ENCODE measurements around the gene KCNH6.

KCNH6 gene

DNA sequence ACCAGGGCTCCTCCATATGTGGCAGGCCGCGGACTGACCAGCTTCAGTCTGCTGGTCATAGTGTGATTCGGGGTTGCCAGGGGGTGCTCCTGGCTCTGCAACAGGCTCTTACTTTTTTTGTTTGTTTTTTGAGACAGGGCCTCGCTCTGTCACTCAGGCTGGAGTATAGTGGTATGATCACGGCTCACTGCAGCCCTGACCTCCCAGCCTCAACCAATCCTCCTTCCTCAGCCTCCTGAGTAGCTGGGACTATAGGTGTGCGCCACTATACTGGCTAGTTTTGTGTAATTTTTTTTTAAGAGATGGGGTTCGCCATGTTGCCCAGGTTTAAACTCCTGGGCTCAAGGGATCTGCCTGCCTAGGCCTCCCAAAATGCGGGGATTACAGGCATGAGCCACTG lies 11.8 kb upstream of the KCNH6 start:
- no peak for DNase-seq

DNA sequence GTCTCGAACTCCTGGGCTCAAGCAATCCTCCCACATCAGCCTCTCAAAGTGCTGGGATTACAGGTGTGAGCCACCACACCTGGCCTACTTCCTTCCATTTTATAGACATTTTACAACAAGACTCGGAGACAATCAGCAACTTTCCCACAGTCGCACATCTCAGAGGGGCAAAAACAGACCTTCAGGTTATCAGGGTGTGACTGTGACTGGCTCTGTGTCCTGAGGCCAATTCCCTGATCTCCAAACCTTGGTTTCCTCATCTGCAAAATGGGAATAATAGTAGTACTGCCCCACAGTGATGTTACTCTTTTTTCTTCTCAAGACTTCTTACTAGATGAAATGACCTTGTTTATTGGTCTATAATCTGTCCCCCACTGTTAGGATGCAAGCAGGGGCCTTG lies 10.8 kb upstream of the KCNH6 start:
- DNase-seq = no peak

DNA sequence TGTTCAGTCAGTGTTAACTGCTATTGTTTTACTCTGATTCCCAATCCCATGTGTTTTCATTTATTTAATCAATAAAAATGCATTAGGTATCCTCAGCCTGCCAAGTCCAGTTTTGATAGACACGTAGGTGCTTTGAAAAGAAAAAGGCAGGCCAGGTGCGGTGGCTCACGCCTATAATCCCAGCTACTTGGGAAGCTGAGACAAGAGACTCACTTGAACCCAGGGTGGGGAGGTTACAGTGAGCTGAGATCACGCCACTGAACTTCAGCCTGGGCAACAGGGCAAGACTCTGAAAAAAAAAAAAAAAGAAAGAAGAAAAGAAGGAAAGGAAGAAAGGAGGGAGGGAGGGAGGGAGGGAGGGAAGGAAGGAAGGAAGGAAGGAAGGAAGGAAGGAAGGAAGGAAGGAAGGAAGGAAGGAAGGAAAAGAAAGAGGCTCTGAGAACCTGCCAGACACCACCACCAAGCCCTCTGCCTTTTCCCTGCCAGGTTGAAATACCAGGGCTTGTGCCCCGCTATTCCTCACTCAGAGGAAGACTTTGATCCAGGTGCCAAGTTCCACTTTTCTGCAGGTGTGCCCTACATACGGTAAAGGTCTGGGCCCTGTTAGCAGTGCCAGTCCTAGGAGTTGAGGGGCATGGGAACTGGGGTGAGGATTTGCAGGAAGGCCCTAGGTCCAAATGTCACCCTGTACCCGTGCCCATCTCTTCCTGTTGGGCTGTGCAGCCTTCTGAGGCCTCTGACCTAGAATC lies 10.1 kb upstream of the KCNH6 start:
- no peak for DNase-seq

DNA sequence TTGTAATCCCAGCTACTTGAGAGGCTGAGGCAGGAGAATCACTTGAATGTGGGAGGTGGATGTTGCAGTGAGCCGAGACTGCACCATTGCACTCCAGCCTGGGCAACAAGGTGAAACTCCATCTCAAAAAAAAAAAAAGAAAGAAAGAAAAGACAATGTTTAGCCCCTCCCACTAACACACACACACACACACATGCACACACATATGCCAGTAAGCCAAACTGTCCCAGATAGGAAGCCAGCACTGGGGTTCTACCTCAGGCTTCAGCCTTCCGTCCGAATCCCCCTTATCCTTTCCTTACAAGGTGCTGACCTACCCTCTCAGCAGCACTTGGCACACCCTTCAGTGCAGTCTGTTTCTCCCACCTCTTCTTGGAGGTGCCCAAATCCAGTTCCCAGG lies 8.7 kb upstream of the KCNH6 start:
- no peak for DNase-seq

DNA sequence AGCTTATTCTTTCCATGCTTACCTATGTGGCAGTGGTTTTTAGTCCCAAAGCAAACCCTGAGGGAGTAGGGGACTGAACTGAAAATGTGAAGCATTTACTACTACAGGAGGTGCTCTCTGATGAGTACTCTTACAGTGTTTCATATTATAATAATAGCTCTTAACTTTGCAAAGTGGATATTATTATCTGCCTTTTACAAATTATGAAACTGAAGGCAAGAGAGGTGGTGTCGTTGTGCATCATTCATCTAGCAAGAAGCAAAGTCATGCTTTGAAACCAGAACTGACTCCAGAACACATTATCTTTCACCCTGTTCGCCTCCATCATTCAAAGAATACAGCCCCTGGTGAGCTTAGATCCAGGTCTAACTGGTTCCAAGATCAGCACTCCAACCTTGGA lies 8.2 kb upstream of the KCNH6 start:
- no peak for DNase-seq

DNA sequence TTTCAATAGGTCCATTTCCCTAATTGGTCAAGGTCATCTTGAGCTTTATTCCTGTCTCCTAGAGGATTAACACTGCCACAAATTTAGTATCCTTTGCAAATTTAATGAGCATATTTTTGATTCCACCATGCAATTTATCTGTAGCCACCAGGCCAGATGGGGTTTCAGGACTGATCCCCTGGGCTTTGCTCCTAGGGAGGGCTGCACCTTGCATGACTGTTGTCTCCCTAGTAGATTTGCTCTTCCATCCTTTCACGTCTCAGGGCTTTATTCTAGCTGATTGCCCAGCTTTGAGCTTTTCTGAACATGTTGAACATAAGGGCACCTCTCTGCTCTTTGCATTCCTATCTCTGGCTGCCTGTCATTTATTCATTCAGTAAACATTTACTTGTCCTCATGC lies 7.7 kb upstream of the KCNH6 start:
- no peak for DNase-seq

DNA sequence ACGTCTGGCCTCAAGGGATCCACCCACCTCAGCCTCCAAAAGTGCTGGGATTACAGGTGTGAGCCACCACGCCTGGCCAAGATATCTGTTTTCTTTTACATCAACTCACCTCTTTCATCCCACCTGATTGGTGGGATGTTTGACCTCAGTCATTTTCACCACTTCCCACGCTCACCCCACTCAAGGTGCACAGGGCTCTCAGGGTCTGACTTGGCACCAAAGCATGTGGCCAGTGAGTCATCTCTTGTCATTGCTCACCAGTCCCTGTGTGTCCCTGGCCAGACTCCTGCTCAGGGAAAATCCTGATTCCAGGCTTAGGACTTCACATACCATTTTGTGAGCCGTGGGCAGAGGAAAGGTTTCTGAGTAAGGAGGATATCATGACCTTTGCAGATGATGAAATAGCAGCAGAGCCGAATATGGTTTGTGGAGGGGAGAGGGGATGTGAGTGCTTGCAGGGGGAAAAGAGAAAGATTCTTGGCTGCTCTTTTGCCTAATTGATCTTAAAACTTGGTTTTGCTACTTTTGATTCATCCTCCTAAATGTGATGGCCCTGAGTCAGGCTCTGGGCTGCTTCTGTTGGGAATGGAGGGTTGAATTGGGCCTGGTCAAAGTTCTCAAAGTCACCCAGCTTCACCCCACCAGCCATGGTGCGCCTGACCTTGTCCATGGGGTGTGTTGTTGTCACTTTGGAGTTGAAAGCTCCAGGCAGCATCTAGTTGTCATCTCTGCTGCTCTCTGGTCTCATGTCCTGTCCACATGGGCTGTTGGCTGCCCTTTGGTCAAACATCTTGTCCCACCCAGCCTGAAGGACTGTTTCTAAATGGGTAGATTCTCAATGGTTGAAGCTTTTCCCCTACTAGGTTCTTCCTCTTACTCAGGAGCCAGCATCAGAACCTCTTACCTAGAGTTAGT lies 6.0 kb upstream of the KCNH6 start:
- DNase-seq = no peak

DNA sequence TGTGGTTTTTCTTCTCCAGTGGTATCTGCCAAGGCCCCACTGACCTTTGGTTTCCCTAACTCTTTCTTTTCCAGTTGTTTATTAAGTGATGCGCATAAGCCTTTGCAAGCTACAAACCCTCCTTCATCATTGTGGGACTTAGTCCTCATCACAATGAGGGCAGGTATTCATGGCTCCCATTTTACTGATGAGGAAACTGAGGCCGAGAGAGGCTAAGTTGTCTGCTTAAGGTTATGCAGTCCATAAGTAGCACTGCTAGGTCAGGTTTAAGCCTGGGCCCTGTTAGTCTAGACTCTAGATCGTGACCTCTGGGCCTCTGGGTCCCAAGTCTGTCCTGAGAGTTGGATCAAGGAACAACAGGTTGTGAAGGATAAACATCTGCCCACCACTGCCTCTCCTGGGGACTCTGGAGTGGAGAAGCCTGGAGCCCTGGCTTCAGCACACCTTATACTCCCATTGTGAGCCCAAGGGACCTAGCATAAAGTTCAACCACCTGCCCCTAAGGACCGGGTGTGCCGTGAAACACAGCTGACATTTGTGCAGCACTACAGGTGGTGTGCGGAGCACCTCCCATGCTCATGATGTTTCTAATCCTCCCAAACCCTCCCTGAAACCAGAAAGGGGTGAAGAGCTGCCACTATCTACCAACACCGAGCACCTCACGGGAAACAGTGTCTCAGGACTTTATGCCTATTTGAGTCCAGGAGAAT lies 5.2 kb upstream of the KCNH6 start:
- no peak for DNase-seq

DNA sequence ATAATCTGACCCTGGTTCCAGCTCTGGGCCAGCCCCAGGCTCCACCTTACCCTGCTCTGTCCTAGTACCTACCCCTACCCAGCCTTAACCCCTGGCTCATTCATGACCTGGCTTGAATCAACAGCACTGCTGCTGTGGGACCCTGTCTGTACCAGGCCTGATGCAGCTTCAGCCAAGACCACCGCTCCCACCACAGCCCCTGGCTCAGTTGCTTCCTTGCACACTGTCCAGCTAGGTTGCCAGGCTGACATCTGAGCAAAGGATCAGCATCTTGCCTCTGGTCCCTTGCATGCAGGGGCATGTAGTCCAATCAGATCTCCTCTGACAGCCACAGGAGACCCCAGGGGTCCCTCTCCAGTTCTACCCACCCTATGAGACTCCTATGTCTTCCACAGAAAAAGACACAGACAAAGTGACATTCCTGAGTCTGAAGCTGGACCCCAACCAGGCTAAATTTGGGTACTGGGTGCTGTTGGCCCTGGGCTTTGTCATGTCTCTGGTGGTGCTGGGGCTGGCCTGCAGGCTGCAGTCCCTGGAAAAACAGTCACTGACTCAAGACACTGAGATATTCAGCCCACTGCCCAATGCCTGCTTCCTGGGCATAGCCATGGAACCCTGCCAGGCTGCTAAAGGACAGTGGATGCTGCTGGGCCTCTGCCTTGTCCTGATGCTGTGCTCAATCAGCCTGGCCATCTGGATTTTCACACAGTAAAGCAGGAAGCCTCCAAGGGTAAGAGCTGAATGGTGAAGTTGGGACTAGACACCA lies 3.9 kb upstream of the KCNH6 start:
- no peak for DNase-seq

DNA sequence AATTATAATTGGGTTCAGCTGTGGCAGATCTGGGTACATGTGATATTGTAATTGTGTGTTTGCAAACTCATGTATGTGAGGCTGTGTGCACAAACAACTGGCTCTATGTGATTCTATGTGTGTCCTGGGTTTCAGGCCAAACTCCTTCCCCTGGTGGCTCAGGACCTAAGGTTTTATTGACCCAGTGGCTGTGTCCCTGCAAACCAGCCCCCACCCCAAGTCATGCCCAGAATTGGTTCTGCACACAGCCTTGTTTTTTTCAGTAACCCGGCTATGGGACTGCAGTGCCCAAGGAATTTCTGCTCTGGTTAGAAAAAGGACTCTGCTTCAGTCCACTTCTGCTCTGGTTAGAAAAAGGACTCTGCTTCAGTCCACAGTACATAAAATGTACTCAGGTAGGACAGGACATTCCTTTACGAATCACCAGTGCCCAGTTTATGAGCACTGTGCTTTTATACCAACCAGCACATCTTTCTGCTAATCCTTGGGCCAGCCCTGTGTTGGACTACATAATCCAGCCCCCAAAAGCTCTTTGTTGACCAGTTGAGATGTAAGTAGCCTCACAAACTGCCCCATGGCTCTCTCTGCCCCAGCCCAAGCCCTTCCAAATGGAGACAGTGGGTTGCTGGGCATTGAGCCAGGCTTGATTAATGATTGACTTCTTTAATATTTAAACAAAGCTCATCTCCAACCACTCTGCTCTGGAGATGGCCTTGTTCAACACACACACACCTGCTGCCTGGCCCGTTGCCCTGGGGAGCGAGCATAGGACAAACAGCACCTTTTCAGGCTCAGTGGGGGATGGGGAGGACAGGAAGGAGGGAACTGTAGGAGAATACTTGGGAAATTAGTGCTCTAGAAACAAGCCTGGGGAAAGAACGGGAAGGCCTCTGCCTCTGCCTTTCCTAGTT lies 2.9 kb upstream of the KCNH6 start:
- no peak for DNase-seq

DNA sequence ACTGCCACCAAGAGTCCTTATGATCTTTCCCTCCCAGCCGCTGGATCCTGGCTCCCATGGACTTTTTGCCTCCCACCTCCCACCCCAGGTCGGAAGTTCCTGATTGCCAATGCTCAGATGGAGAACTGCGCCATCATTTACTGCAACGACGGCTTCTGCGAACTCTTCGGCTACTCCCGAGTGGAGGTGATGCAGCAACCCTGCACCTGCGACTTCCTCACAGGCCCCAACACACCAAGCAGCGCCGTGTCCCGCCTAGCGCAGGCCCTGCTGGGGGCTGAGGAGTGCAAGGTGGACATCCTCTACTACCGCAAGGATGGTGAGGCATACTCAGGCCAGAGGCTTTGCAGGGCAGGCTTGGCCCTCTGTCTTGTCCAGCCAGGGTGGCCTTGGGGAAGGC lies 893 bp downstream of the KCNH6 start:
- DNase-seq = no peak

DNA sequence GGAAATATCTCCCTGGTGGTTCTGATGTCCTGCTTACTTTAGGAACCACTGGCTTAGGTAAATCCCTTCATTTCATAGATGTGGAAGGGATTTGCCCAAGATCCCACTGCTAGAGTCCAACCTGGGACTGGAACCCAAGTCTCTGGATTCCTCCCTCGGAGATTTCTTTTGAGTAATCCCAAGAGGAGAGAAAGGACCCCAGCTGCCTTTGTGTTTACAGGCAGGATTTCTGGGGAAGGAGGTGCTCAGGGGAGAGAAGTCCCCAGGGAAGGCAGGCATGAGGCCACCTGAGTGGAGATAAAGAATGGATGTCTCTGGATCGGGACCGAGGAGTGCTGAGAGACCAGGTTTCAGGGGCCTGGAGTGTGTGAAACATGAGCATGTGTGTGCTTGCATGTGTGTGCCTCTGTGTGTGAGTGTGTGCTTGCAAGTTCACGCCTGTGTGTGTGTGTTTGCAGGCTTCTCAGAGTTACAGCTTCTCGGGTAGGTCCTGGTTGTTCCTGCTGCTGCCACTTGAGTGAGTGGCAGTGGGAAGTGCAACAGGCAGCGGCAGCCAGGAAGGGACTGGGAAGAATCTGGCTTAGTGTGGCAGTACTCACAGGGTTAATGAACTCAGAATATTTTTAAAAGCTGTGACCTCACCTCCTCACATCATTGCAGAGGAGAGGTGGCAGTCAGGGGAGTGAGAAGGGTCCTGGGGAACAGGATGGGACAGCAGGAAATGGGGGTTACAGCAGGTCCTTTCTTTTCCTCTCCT lies 2.2 kb downstream of the KCNH6 start:
- no peak for DNase-seq

DNA sequence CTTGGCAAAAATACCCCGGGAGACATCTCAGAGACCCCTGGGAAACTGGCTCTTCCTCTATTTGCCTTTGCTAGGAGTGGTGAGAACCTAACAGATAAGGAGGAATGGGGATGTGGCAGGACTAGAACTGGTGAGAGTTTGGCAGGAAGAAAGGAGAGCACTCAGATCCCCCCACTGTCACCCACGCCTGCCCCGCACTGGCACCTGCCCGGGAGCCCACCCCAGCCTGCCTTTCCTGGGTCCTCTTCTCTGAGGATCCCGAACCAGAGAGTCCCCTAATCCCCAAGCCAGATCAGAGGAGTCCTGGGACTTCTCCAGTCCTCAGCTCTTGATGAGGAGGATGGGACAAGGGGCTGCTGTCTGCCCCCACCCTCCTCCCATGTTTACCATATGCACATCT lies 3.7 kb downstream of the KCNH6 start:
- no peak for DNase-seq

DNA sequence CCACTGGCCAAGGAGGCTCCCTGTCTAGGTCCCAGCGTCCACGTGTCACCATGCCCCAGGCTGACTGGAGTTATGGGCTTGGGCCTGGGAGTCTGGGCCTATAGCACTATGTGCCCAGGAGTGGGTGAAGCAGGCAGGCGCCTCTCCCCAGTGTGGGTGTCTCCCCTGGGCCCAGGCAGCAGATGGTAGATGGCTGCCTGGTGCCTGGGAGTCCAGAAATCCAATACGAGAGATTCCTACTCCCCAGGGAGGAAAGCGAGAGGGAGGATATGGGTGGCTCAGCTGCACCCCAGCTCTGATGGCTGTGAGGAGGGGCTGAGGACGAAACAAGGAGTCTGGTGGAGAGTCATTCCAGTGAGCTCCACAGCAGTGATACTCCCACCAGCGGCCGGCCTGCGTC lies 5.0 kb downstream of the KCNH6 start:
- DNase-seq = no peak

DNA sequence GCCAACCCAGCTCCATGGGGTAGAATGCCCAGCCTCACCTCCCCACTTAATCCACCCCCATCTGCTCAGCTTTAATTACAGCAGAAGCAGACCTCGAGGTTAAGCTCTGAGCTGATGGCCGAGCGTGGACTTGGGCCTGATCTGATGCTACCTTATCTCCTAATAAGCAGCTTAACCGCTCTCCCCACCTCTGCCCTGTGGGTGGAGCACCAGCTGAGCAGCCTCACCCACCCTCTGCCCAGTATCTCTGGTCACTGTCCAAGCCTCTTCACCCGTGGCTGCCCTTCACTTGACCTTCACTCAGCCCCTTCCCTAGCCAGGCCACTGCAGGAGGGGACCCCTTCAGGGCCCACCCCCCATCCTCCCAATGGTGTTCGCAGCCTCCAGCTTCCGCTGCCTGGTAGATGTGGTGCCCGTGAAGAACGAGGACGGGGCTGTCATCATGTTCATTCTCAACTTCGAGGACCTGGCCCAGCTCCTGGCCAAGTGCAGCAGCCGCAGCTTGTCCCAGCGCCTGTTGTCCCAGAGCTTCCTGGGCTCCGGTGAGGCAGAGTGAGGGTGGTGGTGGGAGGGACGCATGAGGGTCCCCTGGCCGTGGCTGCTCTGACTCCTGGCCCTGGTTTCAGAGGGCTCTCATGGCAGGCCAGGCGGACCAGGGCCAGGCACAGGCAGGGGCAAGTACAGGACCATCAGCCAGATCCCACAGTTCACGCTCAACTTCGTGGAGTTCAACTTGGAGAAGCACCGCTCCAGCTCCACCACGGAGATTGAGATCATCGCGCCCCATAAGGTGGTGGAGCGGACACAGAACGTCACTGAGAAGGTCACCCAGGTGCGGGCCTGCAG lies 6.8 kb downstream of the KCNH6 start:
- DNase-seq = no peak

DNA sequence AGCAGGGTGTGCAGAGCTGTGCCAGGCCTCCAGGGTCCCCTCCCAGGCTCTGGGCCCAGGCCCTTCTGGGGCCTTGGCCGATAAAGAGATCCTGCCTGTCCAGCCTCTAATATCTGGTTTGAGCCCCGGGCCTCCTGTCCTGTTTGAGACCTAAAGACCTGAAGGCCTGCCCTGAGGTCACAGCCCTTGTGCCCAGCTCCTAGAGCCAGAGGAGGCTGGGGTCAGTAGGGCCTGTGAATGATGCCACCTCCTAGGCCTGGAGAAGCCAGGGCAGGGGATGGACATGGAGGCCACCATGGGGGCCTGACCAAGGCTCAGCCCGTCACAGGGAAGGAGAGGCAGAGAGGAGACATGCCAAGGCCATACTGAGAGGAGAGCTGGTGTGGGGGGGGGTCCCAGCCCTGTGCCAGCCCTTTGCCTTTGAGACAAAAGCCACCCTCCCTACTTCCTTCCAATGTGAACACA lies 7.4 kb downstream of the KCNH6 start:
- DNase-seq = no peak

DNA sequence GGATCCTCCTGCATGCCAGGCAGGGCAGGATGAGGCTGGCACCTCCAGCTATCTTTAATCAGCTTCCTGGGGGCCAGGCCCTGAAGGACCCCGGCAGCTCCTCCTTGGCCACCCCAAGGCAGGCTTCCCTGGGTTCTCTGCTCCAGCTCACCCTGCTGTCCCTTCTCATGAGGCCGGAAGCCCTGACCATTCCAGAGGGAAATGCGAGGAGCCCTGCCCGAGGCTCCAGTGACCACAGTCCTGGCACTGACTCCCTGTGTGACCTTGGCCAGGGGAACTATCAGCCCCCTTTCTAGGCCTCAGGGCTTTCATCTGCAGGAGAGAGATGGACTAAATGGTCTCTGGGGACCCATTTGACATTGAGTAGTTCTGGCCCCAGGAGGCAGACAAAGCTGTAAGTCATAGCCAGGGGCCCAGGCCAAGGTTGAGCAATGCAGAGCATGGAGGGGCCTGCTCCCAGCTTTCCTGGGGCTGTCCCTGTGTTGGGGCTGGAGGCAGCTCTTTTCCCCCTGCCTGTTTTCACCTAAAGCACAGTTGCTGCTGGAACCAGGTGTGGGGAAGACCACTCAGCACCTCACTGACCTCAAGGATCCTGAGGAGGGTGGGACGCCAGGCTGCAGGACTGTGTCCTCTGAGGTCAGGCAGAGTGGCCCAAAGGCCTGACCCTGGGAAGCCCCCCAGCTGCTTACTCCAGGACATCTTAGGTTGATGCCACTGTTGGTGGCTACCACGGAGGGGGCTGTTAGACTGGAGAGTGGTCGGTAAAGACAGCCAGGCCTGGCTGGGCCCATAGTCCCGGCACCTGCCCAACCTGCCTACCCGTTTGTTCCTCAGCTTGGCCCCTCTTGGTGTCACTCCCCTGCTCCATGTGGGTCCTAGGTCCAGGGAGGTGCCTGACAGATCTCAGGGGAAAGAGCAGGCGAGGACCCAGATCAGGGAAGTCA lies 8.1 kb downstream of the KCNH6 start:
- no peak for DNase-seq

DNA sequence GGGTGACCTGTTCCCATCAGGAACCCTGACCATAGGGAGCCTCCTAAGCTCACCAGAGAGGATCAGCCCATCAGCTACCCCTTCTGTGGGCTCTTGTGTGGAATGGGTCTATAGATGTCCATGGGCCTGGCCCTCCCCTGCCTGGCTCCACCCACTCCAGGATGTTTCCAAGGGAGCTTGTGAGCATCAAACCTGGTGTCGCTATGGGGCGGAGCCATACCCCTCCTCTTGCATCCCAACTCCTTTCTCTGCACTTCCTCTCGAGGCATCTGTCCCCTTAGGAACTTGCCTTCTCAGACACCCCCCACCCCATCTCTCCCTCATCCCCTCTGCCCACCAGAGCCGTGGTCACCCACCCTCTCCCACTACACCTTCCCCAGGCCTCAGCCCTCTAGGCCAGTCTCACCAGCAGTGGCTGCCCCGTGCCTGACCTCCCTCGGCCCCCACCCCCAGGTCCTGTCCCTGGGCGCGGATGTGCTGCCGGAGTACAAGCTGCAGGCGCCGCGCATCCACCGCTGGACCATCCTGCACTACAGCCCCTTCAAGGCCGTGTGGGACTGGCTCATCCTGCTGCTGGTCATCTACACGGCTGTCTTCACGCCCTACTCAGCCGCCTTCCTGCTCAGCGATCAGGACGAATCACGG lies 10.4 kb downstream of the KCNH6 start:
- no peak for DNase-seq

Data from Kasumi-1 (cell line).